HUDEP-2 (cell line): ENCODE measurements around the gene SREBF2.
"Not testable (repeated sequence)": the region's sequence is repeated elsewhere in the genome, so short reads cannot be mapped to it uniquely, and the experiment has no call there.

Source experiments
- DNase-seq, 76 experiments: peaks; one replicate each; lab custom pipeline; 2025; ENCODE audit not compliant: unreplicated experiment in 76 of 76; lab: John Stamatoyannopoulos, UW

The SREBF2 gene

GRCh38 chr22:41939981-41940831, 107.3 kb downstream of the SREBF2 start:
- peak in 7 of 76 experiments; percentile 9 to 58 (median 47) for DNase-seq

DNA sequence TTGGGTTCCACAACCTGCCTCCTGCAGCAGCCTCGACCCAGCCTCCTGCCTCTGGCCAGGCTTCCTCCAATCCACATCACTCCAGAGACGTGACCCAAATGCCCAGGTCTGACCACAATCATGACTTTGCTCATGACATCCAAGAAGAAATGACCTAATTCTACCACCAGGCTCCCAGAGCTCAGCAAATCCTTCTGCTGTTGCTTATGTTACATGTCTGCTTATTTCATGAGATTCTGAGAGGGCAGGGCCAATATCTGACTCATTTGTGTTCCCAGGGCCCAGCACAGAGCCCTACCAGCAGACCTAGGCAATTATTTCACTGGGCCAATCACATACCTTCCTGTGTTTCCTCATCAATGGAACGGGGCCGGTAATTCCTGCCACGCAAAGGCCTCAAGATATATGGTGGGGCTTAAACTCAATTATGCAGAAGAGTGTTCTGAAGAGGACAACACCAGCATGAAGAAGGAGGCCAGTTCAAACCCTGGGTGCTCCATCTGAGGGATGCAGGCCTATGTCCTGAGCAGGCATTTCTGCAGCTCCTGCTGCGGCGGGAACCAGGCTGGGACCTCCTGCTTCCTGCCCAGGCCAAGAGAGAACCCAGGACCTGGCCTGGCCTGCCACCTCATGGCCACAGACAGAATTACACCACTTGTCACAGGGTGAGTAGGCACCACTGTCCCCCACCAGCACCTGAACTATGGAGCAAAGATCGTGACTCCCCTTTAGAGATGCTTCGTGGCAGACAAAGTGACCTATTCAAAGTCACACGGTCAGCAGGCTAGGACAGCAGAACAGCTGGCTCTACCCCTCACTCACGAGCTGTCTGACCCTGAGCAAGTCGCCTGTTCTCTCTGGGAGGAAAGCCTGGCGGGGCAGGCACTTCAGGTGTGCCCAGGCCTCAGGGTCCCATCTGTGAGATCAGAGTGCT, 108.2 kb downstream of the SREBF2 start:
- peak in 59 of 76 experiments; percentile 10 to 74 (median 49) for DNase-seq

- no peak for DNase-seq
These were observed 110.8 kb downstream of the SREBF2 start for GRCh38 chr22:41943661-41944209.

DNA sequence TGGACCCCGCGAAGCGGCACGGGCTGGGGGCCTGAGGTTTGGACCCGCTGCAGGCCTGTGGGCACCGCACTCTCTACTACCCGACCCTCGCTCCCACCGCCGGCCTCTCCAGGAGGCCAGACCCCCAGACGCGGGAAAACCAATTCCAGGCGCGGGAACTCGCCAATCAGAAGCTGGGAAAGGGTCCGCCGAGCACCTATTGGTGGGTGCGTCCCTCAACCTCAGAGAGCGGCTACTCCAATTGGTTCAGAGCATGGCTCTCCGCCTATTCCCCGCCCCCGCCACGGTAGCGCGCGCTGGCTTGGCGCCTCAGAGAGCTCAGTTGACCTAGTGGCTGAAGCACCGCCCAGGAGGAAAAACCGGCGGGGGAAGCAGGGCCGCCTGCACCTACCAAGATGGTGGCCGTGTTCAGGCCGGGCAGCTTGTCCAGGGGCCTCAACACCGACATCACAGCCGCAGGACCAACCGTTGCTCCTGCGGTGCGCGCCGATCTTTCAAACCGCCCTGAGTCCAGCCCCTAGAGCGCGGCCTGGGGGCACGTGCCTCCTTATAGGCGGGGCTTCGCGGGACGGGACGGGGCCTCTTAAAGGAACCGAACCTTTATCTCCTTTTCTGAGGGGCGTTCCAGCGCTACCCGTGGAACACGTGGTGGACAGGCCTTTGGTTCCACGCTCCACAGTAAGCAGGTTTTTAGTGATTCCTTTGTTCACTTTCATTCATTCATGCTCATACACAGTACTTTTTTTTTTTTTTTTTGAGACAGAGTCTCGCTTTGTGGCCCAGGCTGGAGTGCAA, 113.9 kb downstream of the SREBF2 start, which contains the start of gene CENPM:
TSS of gene CENPM (minus strand) at position 524 of the 795 bp plus-strand sequence. CDS start at position 448, 76 bp downstream.
- DNase-seq: peak in 75 of 76 experiments; percentile 26 to 97 (median 91)

DNA sequence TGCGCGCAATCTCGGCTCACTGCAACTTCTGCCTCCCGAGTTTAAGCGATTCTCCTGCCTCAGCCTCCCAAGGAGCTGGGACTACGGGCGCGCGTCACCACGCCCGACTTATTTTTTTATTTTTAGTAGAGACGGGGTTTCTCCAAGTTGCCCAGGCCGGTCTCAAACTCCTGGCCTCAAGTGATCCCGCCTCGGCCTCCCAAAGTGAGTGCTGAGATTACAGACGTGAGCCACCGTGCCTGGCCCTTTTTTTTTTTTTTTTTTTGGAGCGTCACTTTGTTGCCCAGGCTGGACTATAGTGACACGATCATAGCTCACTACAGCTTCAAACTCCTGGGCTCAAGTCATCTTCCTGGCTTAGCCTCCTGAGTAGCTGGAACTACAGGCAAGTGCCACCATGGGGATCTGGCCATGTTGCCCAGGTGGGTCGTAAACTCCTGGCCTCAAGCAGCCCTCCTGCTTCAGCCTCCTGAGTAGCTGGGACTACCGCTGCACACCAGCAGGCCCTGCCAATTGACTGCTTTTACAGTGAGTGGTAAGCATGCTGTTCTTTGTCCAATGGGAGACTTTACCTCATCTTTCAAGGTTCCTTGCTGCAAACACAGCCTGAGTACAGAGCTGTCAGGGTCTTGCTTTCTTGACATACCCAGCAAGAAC, 114.6 kb downstream of the SREBF2 start:
- DNase-seq: no peak

DNA sequence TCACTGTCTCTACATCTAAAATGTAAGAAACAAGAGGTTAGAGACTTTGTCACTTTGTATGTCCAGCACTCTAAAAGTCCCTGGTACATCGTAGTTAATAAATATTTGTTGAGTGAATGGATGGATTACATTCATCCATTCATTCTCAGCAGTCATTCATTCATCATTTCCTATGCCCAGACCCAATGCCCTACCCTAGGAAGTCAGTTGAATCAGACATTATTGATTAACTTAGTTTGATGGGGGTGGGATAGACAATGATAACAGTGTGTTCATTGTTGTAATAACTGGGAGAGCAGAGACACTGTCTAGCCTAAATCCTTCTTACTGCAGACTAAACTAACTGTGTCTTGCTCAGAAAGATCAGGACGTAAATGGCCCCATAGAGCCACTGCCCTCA, 115.2 kb downstream of the SREBF2 start:
- no peak for DNase-seq

DNA sequence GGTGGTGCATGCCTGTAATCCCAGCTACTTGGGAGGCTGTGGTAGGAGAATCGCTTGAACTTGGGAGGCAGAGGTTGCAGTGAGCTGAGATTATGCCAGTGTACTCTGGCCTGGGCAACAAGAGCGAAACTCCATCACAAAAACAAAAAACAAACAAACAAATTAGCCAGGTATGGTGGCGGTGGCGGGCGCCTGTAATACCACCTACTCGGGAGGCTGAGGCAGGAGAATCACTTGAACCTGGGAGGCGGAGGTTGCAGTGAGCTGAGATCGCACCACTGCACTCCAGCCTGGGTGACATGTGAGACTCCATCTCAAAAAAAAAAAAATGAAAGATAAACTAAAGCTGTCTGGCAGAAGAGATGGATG, 116.0 kb downstream of the SREBF2 start:
- not testable (repeated sequence) for DNase-seq

GRCh38 chr22:41949297-41949965, 116.5 kb downstream of the SREBF2 start:
- no peak for DNase-seq

DNA sequence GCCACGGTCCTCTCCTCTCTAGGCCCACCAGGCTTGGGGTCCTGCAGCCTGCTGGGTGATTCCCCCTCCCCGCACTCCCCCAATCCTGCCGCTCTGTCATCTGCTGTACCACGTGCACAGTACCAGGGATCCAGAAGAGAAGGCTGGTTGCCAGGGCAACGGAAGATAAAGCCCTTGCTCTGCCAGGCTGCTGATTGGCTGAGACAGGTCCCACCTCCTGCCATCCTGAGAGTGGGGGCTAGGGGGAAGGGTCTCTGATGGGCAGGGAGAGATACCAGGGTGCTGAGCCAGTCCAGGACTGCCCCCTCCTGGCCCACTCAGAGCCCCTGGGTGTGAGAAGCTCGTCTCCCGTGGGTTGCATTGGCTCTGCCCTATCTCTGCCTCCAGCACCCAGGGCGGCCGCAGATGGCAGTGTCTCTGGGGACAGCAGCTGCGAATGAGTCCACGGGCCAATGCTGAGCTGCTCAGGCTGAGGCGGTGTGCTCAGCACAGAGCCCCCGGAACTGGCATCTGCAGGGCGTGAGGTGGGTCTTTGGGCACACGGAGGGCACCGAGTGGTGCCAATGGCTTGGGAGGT, 119.1 kb downstream of the SREBF2 start, which contains the start of gene SMIM45:
TSS of gene SMIM45 (plus strand) at position 253 of the 577 bp plus-strand sequence.
- DNase-seq: peak in 2 of 76 experiments; percentile 7 to 26

DNA sequence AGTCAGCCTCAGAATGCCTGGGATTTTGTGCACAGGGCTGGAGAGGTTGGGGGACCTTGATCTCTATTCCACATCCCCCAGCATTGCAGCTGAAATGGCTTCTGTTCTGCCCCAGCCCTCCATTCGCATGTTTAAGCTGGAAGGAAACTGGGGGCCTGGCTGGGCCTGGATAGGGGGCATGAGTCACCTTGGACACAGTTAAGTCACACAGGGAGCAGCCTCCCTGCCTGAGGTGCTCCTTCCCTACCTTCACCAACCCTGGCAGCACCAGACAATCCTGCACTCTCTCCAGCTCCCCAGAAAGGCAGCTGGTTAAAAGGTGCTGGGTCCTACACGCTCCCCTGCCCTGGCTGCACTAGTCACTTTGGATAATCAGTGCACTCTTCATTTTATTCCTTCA, 119.8 kb downstream of the SREBF2 start:
- DNase-seq: no peak
